K562 (cell line): ENCODE data around the gene OSGEPL1. TPM values are rescaled to one million over a fixed set of nuclear protein-coding genes. Genes with fewer than 3 reads are reported as not detected.

Source experiments
- BCL6 ChIP-seq: fragments of 250-450 bp; sonication (Bioruptor Pico); IDR thresholded peaks from 2 replicates; pipeline ENCODE4 v1.4.0; 2020
- DMBX1 ChIP-seq: fragments of 250-450 bp; sonication (Bioruptor Pico); IDR thresholded peaks from 2 replicates; pipeline ENCODE4 v1.8.0; 2022; ENCODE audit warnings: inconsistent platforms, mild to moderate bottlenecking, moderate library complexity, borderline replicate concordance
- E2F4 ChIP-seq: sonication (generic); formaldehyde crosslinking; IDR thresholded peaks from 2 replicates; pipeline ENCODE4 v1.8.0; 2022; ENCODE audit warnings: mild to moderate bottlenecking, low read depth, missing genetic modification reagents
- EP400 ChIP-seq: fragments of 450-650 bp; IDR thresholded peaks from 2 replicates; pipeline ENCODE4 v1.6.1; 2017; ENCODE audit warnings: antibody characterized with exemption, mild to moderate bottlenecking, moderate library complexity
- ESRRA ChIP-seq: fragments of 450-650 bp; IDR thresholded peaks from 2 replicates; pipeline ENCODE4 v1.6.1; 2014; ENCODE audit warnings: low read depth, mild to moderate bottlenecking, moderate library complexity, borderline replicate concordance
- GTF2A2 ChIP-seq: IDR thresholded peaks from 2 replicates; pipeline ENCODE4 v1.6.1; 2016; ENCODE audit warnings: mild to moderate bottlenecking, missing genetic modification characterization, missing compliant biosample characterization
- NFATC3 ChIP-seq: fragments of 450-650 bp; IDR thresholded peaks from 2 replicates; pipeline ENCODE4 v1.6.1; 2017; ENCODE audit warnings: mild to moderate bottlenecking
- SMC3 ChIP-seq: conservative IDR thresholded peaks from 2 replicates; pipeline ENCODE4 v1.6.1; 2011; ENCODE audit warnings: low read depth, low read length, improper control_type of control experiment; ENCODE audit not compliant: insufficient read depth
- TGIF2 ChIP-seq: sonication (generic); formaldehyde crosslinking; IDR thresholded peaks from 2 replicates; pipeline ENCODE4 v1.8.1; 2022; ENCODE audit warnings: mild to moderate bottlenecking, missing genetic modification reagents, moderate library complexity
- ZFPM2 ChIP-seq: fragments of 250-450 bp; sonication (Bioruptor Pico); IDR thresholded peaks from 2 replicates; pipeline ENCODE4 v1.5.1; 2022; ENCODE audit warnings: mild to moderate bottlenecking
- ZNF318 ChIP-seq, 2 experiments: fragments of 450-650 bp; IDR thresholded peaks; 2 replicates each; pipeline ENCODE4 v1.6.1; 2016; ENCODE audit warnings: mild to moderate bottlenecking in 2 of 2, borderline replicate concordance in 1 of 2, low read depth in 1 of 2, moderate library complexity in 1 of 2
- ZNF696 ChIP-seq: fragments of 250-450 bp; sonication (Bioruptor Pico); conservative IDR thresholded peaks from 2 replicates; pipeline ENCODE4 v1.4.0; 2020; ENCODE audit warnings: mild to moderate bottlenecking, moderate library complexity
- polyA plus RNA-seq, 8 experiments: library from polyadenylated mRNA; depleted of rRNA in 4 of 8; stranded (reverse) in 5 of 8; unstranded in 3 of 8; fragments of >200 nt; fragmentation: Nextera tagmentation in 2 of 8; fragmentation: Illumina TruSeq in 1 of 8; extraction: Ambion mirVana in 2 of 8; extraction: Trizol in 1 of 8; gene quantifications; 2 replicates each; pipeline versions ENCODE4 v1.2.1 to v1.2.3, GENCODE V29; 2011 to 2014; ENCODE audit warnings: inconsistent platforms in 1 of 8, missing spikeins in 1 of 8
- total RNA-seq, 7 experiments: library from RNA; depleted of rRNA in 6 of 7; stranded (reverse); fragments of >200 nt in 6 of 7; fragmentation: Illumina TruSeq in 2 of 7; extraction: Trizol in 2 of 7; gene quantifications; 2 replicates each; pipeline versions ENCODE4 v1.2.1 to v1.2.3, GENCODE V29; 2011 to 2021; ENCODE audit warnings: low replicate concordance in 1 of 7
- TF ChIP-seq, protein P1 (sequence below), 2 experiments: fragments of 150-350 bp in 1 of 2; IDR thresholded peaks; 2 replicates each; pipeline ENCODE4 v1.6.1; 2012 to 2016; ENCODE audit warnings: low read depth in 2 of 2, low read length in 2 of 2, mild to moderate bottlenecking in 1 of 2, moderate library complexity in 1 of 2

Gene OSGEPL1
- total and polyA plus RNA-seq, 9 of the 15 experiments (the other 6 are each of a cell fraction or from before 2014, with no cell fraction given) = 2.5 to 10.8 (median 6.5) TPM

- TF ChIP-seq, protein P1, sequence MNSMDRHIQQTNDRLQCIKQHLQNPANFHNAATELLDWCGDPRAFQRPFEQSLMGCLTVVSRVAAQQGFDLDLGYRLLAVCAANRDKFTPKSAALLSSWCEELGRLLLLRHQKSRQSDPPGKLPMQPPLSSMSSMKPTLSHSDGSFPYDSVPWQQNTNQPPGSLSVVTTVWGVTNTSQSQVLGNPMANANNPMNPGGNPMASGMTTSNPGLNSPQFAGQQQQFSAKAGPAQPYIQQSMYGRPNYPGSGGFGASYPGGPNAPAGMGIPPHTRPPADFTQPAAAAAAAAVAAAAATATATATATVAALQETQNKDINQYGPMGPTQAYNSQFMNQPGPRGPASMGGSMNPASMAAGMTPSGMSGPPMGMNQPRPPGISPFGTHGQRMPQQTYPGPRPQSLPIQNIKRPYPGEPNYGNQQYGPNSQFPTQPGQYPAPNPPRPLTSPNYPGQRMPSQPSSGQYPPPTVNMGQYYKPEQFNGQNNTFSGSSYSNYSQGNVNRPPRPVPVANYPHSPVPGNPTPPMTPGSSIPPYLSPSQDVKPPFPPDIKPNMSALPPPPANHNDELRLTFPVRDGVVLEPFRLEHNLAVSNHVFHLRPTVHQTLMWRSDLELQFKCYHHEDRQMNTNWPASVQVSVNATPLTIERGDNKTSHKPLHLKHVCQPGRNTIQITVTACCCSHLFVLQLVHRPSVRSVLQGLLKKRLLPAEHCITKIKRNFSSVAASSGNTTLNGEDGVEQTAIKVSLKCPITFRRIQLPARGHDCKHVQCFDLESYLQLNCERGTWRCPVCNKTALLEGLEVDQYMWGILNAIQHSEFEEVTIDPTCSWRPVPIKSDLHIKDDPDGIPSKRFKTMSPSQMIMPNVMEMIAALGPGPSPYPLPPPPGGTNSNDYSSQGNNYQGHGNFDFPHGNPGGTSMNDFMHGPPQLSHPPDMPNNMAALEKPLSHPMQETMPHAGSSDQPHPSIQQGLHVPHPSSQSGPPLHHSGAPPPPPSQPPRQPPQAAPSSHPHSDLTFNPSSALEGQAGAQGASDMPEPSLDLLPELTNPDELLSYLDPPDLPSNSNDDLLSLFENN (IDR thresholded peaks at IDR 0.05; ENCODE audit: low read depth in 2 of 2, low read length in 2 of 2) = no peak
- no peak for TF ChIP-seq DMBX1 (CRISPR knock-in tag)
- no peak for TF ChIP-seq GTF2A2 (tag)
- no peak for TF ChIP-seq ZFPM2 (CRISPR knock-in tag)
- TF ChIP-seq EP400 = peak; percentile 81
- no peak for TF ChIP-seq ZNF318 (IDR thresholded peaks at IDR 0.05; ENCODE audit: borderline replicate concordance in 1 of 2, low read depth in 1 of 2)
- 0 out of 2 replicates have a peak, but pooled peaks have one; percentile 10 for TF ChIP-seq ESRRA
- no peak for TF ChIP-seq SMC3
- no peak for TF ChIP-seq NFATC3
- TF ChIP-seq BCL6 (CRISPR knock-in tag) = no peak
- TF ChIP-seq ZNF696 (CRISPR knock-in tag) = no peak
- no peak for TF ChIP-seq TGIF2 (CRISPR knock-in tag)
- TF ChIP-seq E2F4 (CRISPR knock-in tag) = no peak
These were observed at the start of gene OSGEPL1 (continued) for GRCh38 chr2:189762551-189763298.
